Spleen (tissue), 11 donors: ENCODE data around the gene RPLP2. TPM values are rescaled to one million over a fixed set of nuclear protein-coding genes. Genes with fewer than 3 reads are reported as not detected.

Source experiments
- DNase-seq: peaks from one replicate; pipeline ENCODE4 v3.0.0-alpha.2; 2020
- H3K27ac ChIP-seq, 8 donors: fragments of 200-600 bp; sonication (generic) in 7 of 8; 1 replicate in 4 of 8; 2 replicates in 4 of 8; pipeline versions ENCODE4 v1.5.0 to v1.8.0; 2016 to 2021; ENCODE audit warnings: inconsistent platforms in 4 of 8, mild to moderate bottlenecking in 4 of 8, moderate library complexity in 1 of 8
- H3K27me3 ChIP-seq, 7 donors: fragments of 200-600 bp; sonication (generic) in 6 of 7; replicated peaks in 1 of 7; 1 replicate in 4 of 7; 2 replicates in 3 of 7; pipeline versions ENCODE4 v1.5.0 to v1.8.0; 2016 to 2021; ENCODE audit warnings: inconsistent platforms in 3 of 7, mild to moderate bottlenecking in 1 of 7
- H3K36me3 ChIP-seq, 6 donors: fragments of 200-600 bp; sonication (generic) in 5 of 6; 1 replicate in 4 of 6; 2 replicates in 2 of 6; pipeline versions ENCODE4 v1.5.0 to v1.8.0; 2016 to 2021; ENCODE audit warnings: inconsistent platforms in 2 of 6
- H3K4me1 ChIP-seq, 6 donors: fragments of 200-600 bp; sonication (generic) in 5 of 6; 1 replicate in 3 of 6; 2 replicates in 3 of 6; pipeline versions ENCODE4 v1.5.0 to v1.8.0; 2016 to 2021; ENCODE audit warnings: inconsistent platforms in 3 of 6
- H3K4me3 ChIP-seq, 8 donors: fragments of 200-600 bp; sonication (generic) in 7 of 8; 1 replicate in 4 of 8; 2 replicates in 4 of 8; pipeline versions ENCODE4 v1.5.0 to v1.8.0; 2016 to 2021; ENCODE audit warnings: inconsistent platforms in 4 of 8, mild to moderate bottlenecking in 4 of 8, moderate library complexity in 2 of 8
- H3K9me3 ChIP-seq, 8 donors: fragments of 200-600 bp; sonication (generic) in 7 of 8; 1 replicate in 4 of 8; 2 replicates in 4 of 8; pipeline versions ENCODE4 v1.5.0 to v1.8.0; 2016 to 2021; ENCODE audit warnings: inconsistent platforms in 4 of 8
- POLR2A ChIP-seq, 3 donors: fragments of 450-650 bp; IDR thresholded peaks; one replicate each; pipeline ENCODE4 v1.5.1; 2017; ENCODE audit warnings: antibody characterized with exemption in 3 of 3, mild to moderate bottlenecking in 1 of 3
- POLR2AphosphoS5 ChIP-seq, 3 donors: sonication (generic); formaldehyde crosslinking; IDR thresholded peaks; one replicate each; pipeline ENCODE4 v1.5.1; 2017; ENCODE audit warnings: antibody characterized with exemption in 3 of 3
- WGBS, 5 donors: extraction: QIAGEN DNeasy Blood & Tissue Kit in 3 of 5; methylation state at CpG; one replicate each; pipeline versions ENCODE4 v1.1.5 to v1.1.7; 2013 to 2018; 5-methylcytosine and 5-hydroxymethylcytosine counted together
- intact Hi-C: fragments of 100-400 bp; cut with DNase I; formaldehyde crosslinking; loops from one replicate; pipeline ENCODE4 v1.15.0; 2023; ENCODE audit warnings: low total_unique reads
- polyA plus RNA-seq, 3 donors: library from polyadenylated mRNA; stranded (reverse); fragments of 200-250 nt; gene quantifications; one replicate each; pipeline ENCODE4 v1.2.1, GENCODE V29; 2013
- total RNA-seq, 7 donors: library from RNA; depleted of rRNA in 3 of 7; stranded (reverse); fragments of >200 nt in 3 of 7; fragmentation: NEBNext Ultra II Directional in 4 of 7; extraction: Animal tissue kit (Norgen Biotek cat#: 25700) in 4 of 7; gene quantifications; one replicate each; pipeline versions ENCODE4 v1.1.0 to v1.2.1, GENCODE V29; 2016 to 2021
- TF ChIP-seq, protein P1 (sequence below), 11 experiments: fragments of 200-600 bp in 7 of 11; fragments of 450-650 bp in 4 of 11; sonication (generic) in 4 of 11; IDR thresholded peaks in 8 of 11; conservative IDR thresholded peaks in 3 of 11; 1 replicate in 7 of 11; 2 replicates in 4 of 11; pipeline versions ENCODE4 v1.4.0 to v1.8.0; 2016 to 2021; ENCODE audit warnings: antibody characterized with exemption in 11 of 11, inconsistent platforms in 4 of 11, mild to moderate bottlenecking in 1 of 11
- donor health status: healthy with polysubstance abuse.
- donor health status: DM: no; HTN: no; CAD: no; lungs with moderate emphysema.
- donor health status: DM: no; HTN: no; CAD: no.
- donor health status: Bipolar disorder and iron deficiency.
- donor health status: healthy.
- donor health status: DM: no; HTN: no; CAD: no.
- donor health status: DM: yes; HTN: yes; CAD: no.

RPLP2 gene
- total and polyA plus RNA-seq, 10 donors, result 514 to 3,944 (median 2,380) TPM

DNA sequence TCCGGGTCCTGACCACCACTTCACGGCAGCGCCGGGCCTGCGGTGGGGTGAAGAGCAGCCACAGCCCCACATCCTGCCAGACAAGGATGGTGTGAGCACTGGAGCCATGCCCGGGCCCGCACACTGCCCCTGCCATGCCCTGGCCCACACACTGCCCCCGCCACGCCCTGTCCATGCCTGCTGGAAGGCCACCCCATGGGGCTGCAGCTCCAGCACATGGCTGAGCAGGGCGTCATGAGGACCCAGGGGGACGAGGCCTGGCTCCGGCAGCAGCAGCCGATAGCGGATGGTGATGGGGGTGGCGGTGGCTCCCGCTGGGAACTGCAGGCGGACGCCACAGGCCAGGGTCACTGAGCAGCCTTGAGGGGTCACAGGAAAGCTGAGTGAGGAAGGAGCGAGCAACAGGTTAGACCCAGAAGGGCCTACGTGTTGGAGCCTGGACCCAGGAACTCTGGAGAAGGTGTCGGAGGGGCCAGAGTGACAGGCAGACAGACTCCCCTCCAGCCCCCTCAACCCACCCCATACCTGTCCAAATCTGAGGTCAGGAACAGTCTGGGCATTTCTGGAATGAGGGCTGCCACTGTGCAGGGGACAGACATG is 7.6 kb upstream of the RPLP2 start:
- no peak overlapping the region for H3K27ac ChIP-seq
- no peak for DNase-seq
- no peaks in the 10 kb centered on the region for H3K27me3 ChIP-seq
- WGBS, 5 donors, result 93 to 97% (median 96%) methylated on average over 12 to 21 of the region's 21 CpGs
- H3K36me3 ChIP-seq, result peaks cover 0 to 42% (median 14%) of the 10 kb centered on the region in 6 donors
- no peak overlapping the region for H3K4me3 ChIP-seq
- peaks cover 12 to 65% (median 46%) of the 10 kb centered on the region in 6 donors for H3K4me1 ChIP-seq
- TF ChIP-seq POLR2AphosphoS5 (IDR thresholded peaks at IDR 0.05), result peak in 2 of 3 donors; percentile 7 to 28
- TF ChIP-seq, protein P1, sequence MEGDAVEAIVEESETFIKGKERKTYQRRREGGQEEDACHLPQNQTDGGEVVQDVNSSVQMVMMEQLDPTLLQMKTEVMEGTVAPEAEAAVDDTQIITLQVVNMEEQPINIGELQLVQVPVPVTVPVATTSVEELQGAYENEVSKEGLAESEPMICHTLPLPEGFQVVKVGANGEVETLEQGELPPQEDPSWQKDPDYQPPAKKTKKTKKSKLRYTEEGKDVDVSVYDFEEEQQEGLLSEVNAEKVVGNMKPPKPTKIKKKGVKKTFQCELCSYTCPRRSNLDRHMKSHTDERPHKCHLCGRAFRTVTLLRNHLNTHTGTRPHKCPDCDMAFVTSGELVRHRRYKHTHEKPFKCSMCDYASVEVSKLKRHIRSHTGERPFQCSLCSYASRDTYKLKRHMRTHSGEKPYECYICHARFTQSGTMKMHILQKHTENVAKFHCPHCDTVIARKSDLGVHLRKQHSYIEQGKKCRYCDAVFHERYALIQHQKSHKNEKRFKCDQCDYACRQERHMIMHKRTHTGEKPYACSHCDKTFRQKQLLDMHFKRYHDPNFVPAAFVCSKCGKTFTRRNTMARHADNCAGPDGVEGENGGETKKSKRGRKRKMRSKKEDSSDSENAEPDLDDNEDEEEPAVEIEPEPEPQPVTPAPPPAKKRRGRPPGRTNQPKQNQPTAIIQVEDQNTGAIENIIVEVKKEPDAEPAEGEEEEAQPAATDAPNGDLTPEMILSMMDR (IDR thresholded peaks at IDR 0.05 in 8 of 11, conservative IDR thresholded peaks at IDR 0.05 in 3 of 11), result no peak
- intact Hi-C loops, result no loop called here
- H3K9me3 ChIP-seq, result no peaks in the 10 kb centered on the region

DNA sequence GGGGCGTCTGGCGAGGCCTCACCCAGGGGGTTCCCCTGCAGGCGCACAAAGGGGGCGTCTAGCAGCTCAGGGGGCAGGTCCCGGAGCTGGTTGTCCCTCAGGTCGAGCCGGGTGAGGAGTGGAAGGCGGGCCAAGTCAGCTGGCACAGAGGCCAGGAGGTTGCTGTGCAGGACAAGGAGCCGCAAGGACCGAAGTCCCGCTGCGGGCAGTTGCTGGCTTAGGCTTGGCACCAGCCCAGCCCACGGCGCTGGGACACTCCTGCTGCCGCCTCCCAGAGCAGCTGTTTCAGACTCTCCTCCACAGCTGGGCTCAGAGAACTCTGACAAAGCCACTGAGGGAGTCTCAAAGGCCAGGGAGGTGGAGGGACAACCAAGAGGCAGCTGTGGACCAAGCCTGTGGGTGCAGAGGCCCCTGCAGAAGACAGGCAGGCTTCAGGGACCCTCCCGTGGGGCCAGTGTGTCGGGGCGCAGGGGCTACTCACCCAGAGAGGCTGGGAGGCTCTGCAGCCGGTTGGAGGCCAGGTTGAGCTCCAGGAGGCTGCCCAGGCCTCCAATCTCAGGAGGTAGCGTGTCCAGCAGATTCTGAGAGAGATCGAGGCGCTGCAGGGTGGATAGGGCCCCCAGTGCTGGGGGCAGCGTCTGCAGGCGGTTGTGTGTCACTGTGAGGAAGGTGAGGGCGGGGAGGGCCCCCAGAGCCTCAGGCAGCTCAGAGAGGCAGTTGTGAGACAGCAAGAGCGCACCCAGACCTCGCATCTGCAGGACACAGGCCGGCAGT is 6.9 kb upstream of the RPLP2 start:
- intact Hi-C loops, result no loop called here
- Histone ChIP-seq H3K36me3 (peaks cover 0 to 42% (median 14%) of the 10 kb centered on the region in 6 donors), H3K4me3 (no peak overlapping the region), H3K9me3 (no peaks in the 10 kb centered on the region), H3K4me1 (peaks cover 12 to 65% (median 44%) of the 10 kb centered on the region in 6 donors), H3K27me3 (no peaks in the 10 kb centered on the region), H3K27ac (no peak overlapping the region)
- 92 to 96% (median 94%) methylated on average over 18 to 28 of the region's 28 CpGs for WGBS, 5 donors
- no peak for DNase-seq
- TF ChIP-seq POLR2A (IDR thresholded peaks at IDR 0.05), result no peak
- peak in 1 of 3 donors; percentile 43 for TF ChIP-seq POLR2AphosphoS5 (IDR thresholded peaks at IDR 0.05)
- TF ChIP-seq, protein P1 (IDR thresholded peaks at IDR 0.05 in 8 of 11, conservative IDR thresholded peaks at IDR 0.05 in 3 of 11), result no peak

DNA sequence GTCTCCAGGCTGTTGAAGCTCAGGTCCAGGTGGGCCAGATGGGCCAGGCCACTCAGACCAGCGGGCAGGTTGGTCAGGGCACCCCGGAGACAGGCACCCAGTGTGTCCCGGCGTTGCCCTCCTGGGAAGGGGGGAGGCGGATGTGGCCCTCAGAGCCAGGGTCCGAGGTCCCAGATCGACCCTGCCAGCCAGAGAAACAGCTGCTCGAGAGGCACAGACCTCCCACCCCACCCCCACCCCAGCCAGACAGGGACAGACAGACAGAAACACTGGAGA is 6.4 kb upstream of the RPLP2 start:
- Histone ChIP-seq H3K36me3 (peaks cover 0 to 42% (median 14%) of the 10 kb centered on the region in 6 donors), H3K9me3 (no peaks in the 10 kb centered on the region), H3K27ac (no peak overlapping the region), H3K4me3 (no peak overlapping the region), H3K4me1 (peaks cover 17 to 66% (median 46%) of the 10 kb centered on the region in 6 donors), H3K27me3 (no peaks in the 10 kb centered on the region)
- WGBS, 5 donors, result 91 to 97% (median 92%) methylated on average over 6 to 8 of the region's 8 CpGs; no CpG with 5 or more reads in 1 of the 5 donors
- no peak for TF ChIP-seq POLR2AphosphoS5 (IDR thresholded peaks at IDR 0.05)
- TF ChIP-seq POLR2A (IDR thresholded peaks at IDR 0.05), result no peak
- TF ChIP-seq, protein P1 (IDR thresholded peaks at IDR 0.05 in 8 of 11, conservative IDR thresholded peaks at IDR 0.05 in 3 of 11), result no peak
- intact Hi-C loops, result no loop called here
- no peak for DNase-seq
